B cell (primary cell): ENCODE results near the gene MPP1. TPM values are rescaled to one million over a fixed set of nuclear protein-coding genes. Genes with fewer than 3 reads are reported as not detected.

Experiments used
- ATAC-seq: fragments of 200-7000 bp; cut with Tn5 transposase; one replicate; pipeline ENCODE4 v1.10.0; 2021; ENCODE audit warnings: low read depth, mild to moderate bottlenecking, moderate number of reproducible peaks, moderate library complexity
- CTCF ChIA-PET: fragments of 350-600 bp; sonication (Branson Sonifier 250); formaldehyde crosslinking; loops from one replicate; lab custom pipeline; 2021; ENCODE audit warnings: antibody characterized with exemption, inconsistent platforms; lab: Charles Lee
- POLR2A ChIA-PET: fragments of 350-600 bp; sonication (Branson Sonifier 250); formaldehyde crosslinking; loops from one replicate; lab custom pipeline; 2021; ENCODE audit warnings: antibody characterized with exemption; lab: Charles Lee
- DNase-seq: peaks from one replicate; pipeline ENCODE4 v3.0.0; 2013
- H2AFZ ChIP-seq: 2 replicates; pipeline ENCODE4 v1.6.1; 2012; ENCODE audit warnings: mild to moderate bottlenecking, low read depth, low read length; ENCODE audit not compliant: insufficient read depth, poor library complexity, severe bottlenecking
- H3K27ac ChIP-seq, 2 donors: 1 replicate in 1 of 2; 2 replicates in 1 of 2; pipeline ENCODE4 v1.5.1; 2012 to 2013; ENCODE audit warnings: low read length in 2 of 2, mild to moderate bottlenecking in 2 of 2, moderate library complexity in 1 of 2
- H3K27me3 ChIP-seq, 4 experiments: fragments of 200-600 bp in 1 of 4; sonication (generic) in 1 of 4; replicated peaks in 1 of 4; 1 replicate in 2 of 4; 2 replicates in 2 of 4; pipeline versions ENCODE4 v1.6.1 to v1.7.0; 2013 to 2016; ENCODE audit warnings: low read length in 3 of 4, mild to moderate bottlenecking in 2 of 4, mixed read lengths in 1 of 4, moderate library complexity in 1 of 4; ENCODE audit not compliant: insufficient read depth in 4 of 4, control insufficient read depth in 3 of 4; ENCODE audit errors: control extremely low read depth in 1 of 4
- H3K36me3 ChIP-seq, 2 experiments: replicated peaks in 1 of 2; 1 replicate in 1 of 2; 2 replicates in 1 of 2; pipeline versions ENCODE4 v1.6.1 to v1.7.1; 2013; ENCODE audit warnings: low read length in 1 of 2; ENCODE audit not compliant: insufficient read depth in 2 of 2, control insufficient read depth in 1 of 2; ENCODE audit errors: control extremely low read depth in 1 of 2, extremely low read depth in 1 of 2
- H3K4me1 ChIP-seq, 2 donors: fragments of 200-600 bp in 1 of 2; sonication (generic) in 1 of 2; 1 replicate in 1 of 2; 2 replicates in 1 of 2; pipeline versions ENCODE4 v1.5.1 to v1.6.1; 2013 to 2017; ENCODE audit warnings: low read length in 2 of 2; ENCODE audit not compliant: control insufficient read depth in 2 of 2, insufficient read depth in 2 of 2
- H3K4me2 ChIP-seq: replicated peaks from 2 replicates; pipeline ENCODE3; 2012; ENCODE audit warnings: mild to moderate bottlenecking, low read depth, low read length; ENCODE audit not compliant: poor library complexity, severe bottlenecking
- H3K4me3 ChIP-seq, 5 experiments: fragments of 200-600 bp in 1 of 5; sonication (generic) in 1 of 5; 1 replicate in 3 of 5; 2 replicates in 2 of 5; pipeline versions ENCODE4 v1.5.1 to v1.7.0; 2011 to 2016; ENCODE audit warnings: low read length in 4 of 5, mild to moderate bottlenecking in 4 of 5, low read depth in 2 of 5, control low read depth in 1 of 5, moderate library complexity in 1 of 5; ENCODE audit not compliant: insufficient read depth in 1 of 5; ENCODE audit errors: control extremely low read depth in 1 of 5, extremely low read depth in 1 of 5
- H3K79me2 ChIP-seq: fragments of 200-600 bp; sonication (generic); one replicate; pipeline ENCODE4 v1.6.0; 2016; ENCODE audit warnings: low read length; ENCODE audit not compliant: control insufficient read depth, insufficient read depth
- H3K9ac ChIP-seq: fragments of 200-600 bp; sonication (generic); 2 replicates; pipeline ENCODE4 v1.6.1; 2017; ENCODE audit warnings: mild to moderate bottlenecking, low read length, moderate library complexity
- H3K9me3 ChIP-seq, 3 donors: one replicate each; pipeline versions ENCODE4 v1.6.1 to v1.7.1; 2013; ENCODE audit warnings: low read length in 2 of 3; ENCODE audit not compliant: control insufficient read depth in 2 of 3, insufficient read depth in 1 of 3; ENCODE audit errors: control extremely low read depth in 1 of 3
- H4K20me1 ChIP-seq: 2 replicates; pipeline ENCODE4 v1.6.0; 2012; ENCODE audit warnings: mild to moderate bottlenecking, low read length; ENCODE audit not compliant: insufficient read depth, control insufficient read depth, poor library complexity, severe bottlenecking
- H3K27ac Mint-ChIP-seq: one replicate; pipeline ENCODE4 v1.8.0; 2021; ENCODE audit warnings: mixed read lengths
- H3K27me3 Mint-ChIP-seq: one replicate; pipeline ENCODE4 v1.8.0; 2021; ENCODE audit warnings: mixed read lengths
- H3K4me1 Mint-ChIP-seq: one replicate; pipeline ENCODE4 v1.8.0; 2021; ENCODE audit warnings: mixed read lengths
- H3K4me3 Mint-ChIP-seq: one replicate; pipeline ENCODE4 v1.8.0; 2021; ENCODE audit warnings: mixed read lengths
- H3K9me3 Mint-ChIP-seq: one replicate; pipeline ENCODE4 v1.8.0; 2022; ENCODE audit warnings: mixed read lengths; ENCODE audit not compliant: insufficient read depth
- EZH2 ChIP-seq: IDR thresholded peaks from 2 replicates; pipeline ENCODE4 v1.6.1; 2012; ENCODE audit warnings: borderline replicate concordance, low read depth, mild to moderate bottlenecking, moderate library complexity, low read length; ENCODE audit not compliant: insufficient read depth, poor library complexity, severe bottlenecking
- WGBS: methylation state at CpG from one replicate; pipeline ENCODE4 v1.1.5; 2013; ENCODE audit warnings: missing lambda C conversion rate; ENCODE audit not compliant: insufficient coverage; 5-methylcytosine and 5-hydroxymethylcytosine counted together
- intact Hi-C: fragments of 100-400 bp; cut with micrococcal nuclease; formaldehyde crosslinking; loops from one replicate; pipeline ENCODE4 v1.10.0; 2022
- polyA plus RNA-seq: library from polyadenylated mRNA; depleted of rRNA; stranded (reverse); fragments of >200 nt; gene quantifications from 2 replicates; pipeline ENCODE4 v1.2.3, GENCODE V29; 2012
- total RNA-seq, 2 donors: library from RNA; stranded (reverse); fragments of 120-200 nt in 1 of 2; gene quantifications; 1 replicate in 1 of 2; 2 replicates in 1 of 2; pipeline versions ENCODE4 v1.2.3 to v1.2.4, GENCODE V29; 2013 to 2022
- TF ChIP-seq, protein P1 (sequence below): fragments of 200-600 bp; IDR thresholded peaks from one replicate; pipeline ENCODE4 v1.8.0; 2022; ENCODE audit warnings: antibody characterized with exemption, mild to moderate bottlenecking

Gene MPP1
- total and polyA plus RNA-seq, 2 donors (not counting 1 experiment from before 2014, with no cell fraction given): 5.0 to 7.7 TPM

- whole genome bisulfite sequencing: no CpG with 5 or more reads among the region's 2 CpGs
- no peak for DNase-seq
- Histone ChIP-seq H3K4me2 (no peak overlapping the region), H4K20me1 (no peaks in the 10 kb centered on the region), H3K27me3 (no peaks in the 10 kb centered on the region), H3K79me2 (no peaks in the 10 kb centered on the region), H2AFZ (no peak overlapping the region), H3K4me3 (no peak overlapping the region), H3K4me1 (no peaks in the 10 kb centered on the region), H3K9ac (no peak overlapping the region), H3K36me3 (peaks cover 0 to 50% of the 10 kb centered on the region in 2 experiments), H3K9me3 (no peaks in the 10 kb centered on the region), H3K27ac (no peak overlapping the region)
- Mint-ChIP-seq H3K4me1 (no peaks in the 10 kb centered on the region), H3K9me3 (no peaks in the 10 kb centered on the region), H3K4me3 (no peak overlapping the region), H3K27me3 (no peaks in the 10 kb centered on the region), H3K27ac (no peak overlapping the region)
- CTCF ChIA-PET: no interaction called here
- TF ChIP-seq, protein P1, sequence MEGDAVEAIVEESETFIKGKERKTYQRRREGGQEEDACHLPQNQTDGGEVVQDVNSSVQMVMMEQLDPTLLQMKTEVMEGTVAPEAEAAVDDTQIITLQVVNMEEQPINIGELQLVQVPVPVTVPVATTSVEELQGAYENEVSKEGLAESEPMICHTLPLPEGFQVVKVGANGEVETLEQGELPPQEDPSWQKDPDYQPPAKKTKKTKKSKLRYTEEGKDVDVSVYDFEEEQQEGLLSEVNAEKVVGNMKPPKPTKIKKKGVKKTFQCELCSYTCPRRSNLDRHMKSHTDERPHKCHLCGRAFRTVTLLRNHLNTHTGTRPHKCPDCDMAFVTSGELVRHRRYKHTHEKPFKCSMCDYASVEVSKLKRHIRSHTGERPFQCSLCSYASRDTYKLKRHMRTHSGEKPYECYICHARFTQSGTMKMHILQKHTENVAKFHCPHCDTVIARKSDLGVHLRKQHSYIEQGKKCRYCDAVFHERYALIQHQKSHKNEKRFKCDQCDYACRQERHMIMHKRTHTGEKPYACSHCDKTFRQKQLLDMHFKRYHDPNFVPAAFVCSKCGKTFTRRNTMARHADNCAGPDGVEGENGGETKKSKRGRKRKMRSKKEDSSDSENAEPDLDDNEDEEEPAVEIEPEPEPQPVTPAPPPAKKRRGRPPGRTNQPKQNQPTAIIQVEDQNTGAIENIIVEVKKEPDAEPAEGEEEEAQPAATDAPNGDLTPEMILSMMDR: no peak
- no peak for TF ChIP-seq EZH2
- intact Hi-C loops: no loop called here
- ATAC-seq: no peak
- POLR2A ChIA-PET: no interaction called here
Observed at GRCh38 chrX:154776753-154777152, 28.5 kb downstream of the MPP1 start.

- ATAC-seq (no peak), DNase-seq (no peak)
- H3K27ac Mint-ChIP-seq: no peak overlapping the region
Observed at GRCh38 chrX:154775419-154776349, 29.6 kb downstream of the MPP1 start.

More at GRCh38 chrX:154775419-154776349, 29.6 kb downstream of the MPP1 start:
- no peak overlapping the region for H3K4me3 Mint-ChIP-seq
- intact Hi-C loops: no loop called here
- Histone ChIP-seq H3K9me3 (no peaks in the 10 kb centered on the region), H3K79me2 (no peaks in the 10 kb centered on the region), H3K27me3 (no peaks in the 10 kb centered on the region), H3K27ac (no peak overlapping the region), H3K4me1 (no peaks in the 10 kb centered on the region), H3K4me3 (no peak overlapping the region), H2AFZ (no peak overlapping the region), H4K20me1 (no peaks in the 10 kb centered on the region), H3K9ac (no peak overlapping the region), H3K4me2 (no peak overlapping the region), H3K36me3 (peaks cover 0 to 50% of the 10 kb centered on the region in 2 experiments)
- H3K27me3 Mint-ChIP-seq: no peaks in the 10 kb centered on the region
- WGBS: 100% methylated on average over 5 of the region's 15 CpGs
- ChIA-PET POLR2A (no interaction called here), CTCF (no interaction called here)
- no peaks in the 10 kb centered on the region for H3K4me1 Mint-ChIP-seq
- TF ChIP-seq, protein P1: no peak
- H3K9me3 Mint-ChIP-seq: no peaks in the 10 kb centered on the region
